HL-60/S4 (cell line): ENCODE measurements around the gene ACRV1.
"Not testable (repeated sequence)": the region's sequence is repeated elsewhere in the genome, so short reads cannot be mapped to it uniquely, and the experiment has no call there.

Experiments used
- in situ Hi-C: fragments of 300-500 bp; cut with MboI; formaldehyde crosslinking; loops from 2 replicates; pipeline ENCODE4 v1.14.3; 2022; ENCODE audit warnings: low sequenced_read_pairs

Gene ACRV1

DNA sequence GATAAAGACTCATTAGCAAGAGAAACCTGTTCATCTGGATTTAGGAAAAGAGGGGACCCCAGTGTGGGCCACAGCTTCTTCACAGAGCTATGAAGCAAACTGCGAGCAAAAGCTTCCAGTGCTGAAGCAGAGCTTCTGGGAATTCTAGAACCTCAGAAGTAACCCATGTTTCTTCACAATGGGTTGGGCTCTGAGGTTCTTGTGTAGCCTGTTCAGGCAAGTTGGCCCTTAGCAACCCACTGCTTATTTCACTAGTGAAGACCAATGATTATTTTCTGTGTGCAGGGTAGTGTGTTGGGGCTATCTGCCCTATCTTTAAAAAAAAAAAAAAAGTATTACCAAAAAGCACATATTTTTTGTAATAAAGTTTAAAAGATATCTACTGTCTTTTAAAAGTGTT, at the start of gene ACRV1:
Gene ACRV1 (minus strand): TSS at position 101 of the 400 bp plus-strand sequence. CDS start 67 bp downstream, at position 34.
- in situ Hi-C loops, result no loop called here

GRCh38 chr11:125728969-125729368, 48.3 kb upstream of the ACRV1 start:
- in situ Hi-C loops, result no loop called here

- in situ Hi-C loops, result no loop called here
These were observed 43.5 kb upstream of the ACRV1 start for GRCh38 chr11:125724125-125724524.

DNA sequence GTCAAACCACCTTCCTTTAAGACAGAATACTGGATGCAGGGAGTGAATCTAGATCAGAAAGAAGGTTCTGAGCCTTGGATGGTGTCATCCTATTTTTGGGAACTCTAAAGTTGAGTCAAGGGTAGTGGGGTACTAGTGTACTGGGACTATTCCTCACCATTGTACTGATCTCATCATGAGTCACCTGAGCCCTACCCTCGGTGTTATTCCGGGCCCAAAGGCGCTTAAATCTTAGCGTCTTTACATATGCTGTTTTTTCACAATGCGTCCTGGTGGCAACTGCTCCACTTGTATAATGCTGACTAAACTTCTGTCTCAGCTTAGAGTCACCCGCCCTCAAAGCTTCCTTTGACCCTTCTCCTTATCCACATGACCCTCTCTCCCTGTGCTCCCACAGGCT, 40.1 kb upstream of the ACRV1 start:
- in situ Hi-C loops, result no loop called here

DNA sequence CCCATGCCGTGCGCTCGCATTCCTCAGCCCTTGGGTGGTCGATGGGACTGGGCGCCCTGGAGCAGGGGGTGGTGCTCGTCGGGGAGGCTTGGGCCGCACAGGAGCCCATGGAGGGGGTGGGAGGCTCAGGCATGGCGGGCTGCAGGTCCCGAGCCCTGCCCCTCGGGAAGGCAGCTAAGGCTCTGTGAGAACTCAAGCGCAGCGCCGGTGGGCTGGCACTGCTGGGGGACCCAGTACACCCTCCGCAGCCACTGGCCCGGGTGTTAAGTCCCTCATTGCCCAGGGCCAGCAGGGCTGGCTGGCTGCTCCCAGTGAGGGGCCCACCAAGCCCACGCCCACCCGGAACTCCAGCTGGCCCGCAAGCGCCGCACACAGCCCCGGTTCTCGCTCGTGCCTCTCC, 24.0 kb upstream of the ACRV1 start:
- in situ Hi-C loops, result not testable (repeated sequence)

DNA sequence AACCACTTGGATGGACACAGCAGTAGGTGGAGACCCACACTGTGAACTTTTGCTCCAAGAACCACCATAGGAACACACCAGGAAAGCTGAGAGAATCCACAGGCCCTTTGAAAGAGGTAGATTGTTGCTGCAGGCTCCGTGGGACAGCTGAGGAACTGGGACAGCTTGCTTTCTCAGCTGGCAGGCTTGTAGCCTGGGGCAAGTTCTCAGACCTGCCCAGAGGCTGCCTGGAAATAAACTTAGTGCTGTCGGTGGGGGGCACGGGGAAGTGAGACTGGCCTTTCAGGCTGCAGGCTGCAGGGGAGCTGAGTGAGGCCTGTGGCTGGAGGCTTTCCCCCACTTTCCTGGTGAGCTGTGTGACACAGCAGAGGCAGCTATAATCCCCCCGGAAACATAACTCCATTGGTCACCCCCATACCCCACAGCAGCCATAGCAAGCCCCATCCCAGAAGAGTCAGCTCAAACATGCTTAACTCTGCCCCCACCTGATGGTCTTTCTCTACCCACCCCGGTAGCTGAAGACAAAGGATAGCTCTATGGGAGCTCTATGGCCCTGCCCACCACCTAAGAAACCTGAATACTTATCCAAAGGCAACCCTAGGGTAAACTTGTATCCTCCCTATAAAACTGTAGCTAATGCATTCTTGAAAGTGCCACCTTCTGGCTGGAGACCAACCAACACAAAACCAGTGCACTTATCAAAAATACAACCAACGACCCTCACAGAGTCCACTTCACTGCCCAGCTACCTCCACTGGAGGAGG, 21.4 kb upstream of the ACRV1 start:
- in situ Hi-C loops, result no loop called here

DNA sequence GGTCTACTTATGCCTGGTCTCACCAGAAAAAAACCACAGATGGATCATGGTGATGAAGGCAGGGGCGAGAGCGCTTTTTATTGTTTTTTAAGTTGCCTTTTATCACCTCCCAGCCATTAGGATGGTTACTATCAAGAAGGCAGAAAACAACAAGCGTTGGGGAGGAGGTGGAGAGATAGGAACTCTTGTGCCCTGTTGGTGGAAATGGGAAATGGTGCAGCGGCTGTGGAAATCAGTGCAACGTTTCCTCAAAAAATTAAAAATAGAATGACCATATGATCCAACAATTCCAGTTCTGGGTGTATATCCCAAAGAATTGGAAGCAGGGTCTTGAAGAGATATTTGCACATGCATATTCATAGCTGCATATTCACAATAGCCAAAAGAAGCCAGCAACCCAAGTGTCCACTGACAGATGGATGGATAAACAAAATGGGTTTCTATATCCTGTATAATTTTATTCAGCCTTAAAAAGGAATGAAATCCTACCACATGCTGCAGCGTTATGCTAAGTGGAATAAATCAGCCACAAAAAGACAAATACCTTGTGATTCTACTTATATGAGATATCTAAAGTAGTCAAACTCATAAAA, 20.5 kb upstream of the ACRV1 start:
- in situ Hi-C loops, result no loop called here

- in situ Hi-C loops, result no loop called here
These were observed 14.3 kb upstream of the ACRV1 start for GRCh38 chr11:125694951-125695350.

- in situ Hi-C loops, result no loop called here
These were observed 12.2 kb upstream of the ACRV1 start for GRCh38 chr11:125692887-125693286.

DNA sequence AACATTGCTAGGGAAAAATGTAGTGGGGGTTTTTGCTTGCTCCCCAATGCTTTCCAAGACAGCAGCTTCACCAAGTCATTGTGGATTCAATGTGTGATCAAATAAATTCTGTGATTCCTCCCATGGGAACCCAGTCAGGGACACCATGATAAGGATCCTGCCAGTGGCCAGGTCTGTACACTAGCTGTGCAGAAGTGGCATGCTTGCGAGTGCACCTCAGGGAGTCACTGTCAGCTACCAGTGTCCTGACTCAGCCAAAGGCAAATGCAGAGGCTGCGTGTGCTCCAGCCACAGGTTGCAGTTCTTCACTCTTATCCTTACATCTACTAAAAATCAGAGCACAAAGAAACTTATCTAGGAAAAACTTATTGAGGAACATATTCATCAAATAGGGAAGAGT, 9.4 kb upstream of the ACRV1 start:
- in situ Hi-C loops, result no loop called here

DNA sequence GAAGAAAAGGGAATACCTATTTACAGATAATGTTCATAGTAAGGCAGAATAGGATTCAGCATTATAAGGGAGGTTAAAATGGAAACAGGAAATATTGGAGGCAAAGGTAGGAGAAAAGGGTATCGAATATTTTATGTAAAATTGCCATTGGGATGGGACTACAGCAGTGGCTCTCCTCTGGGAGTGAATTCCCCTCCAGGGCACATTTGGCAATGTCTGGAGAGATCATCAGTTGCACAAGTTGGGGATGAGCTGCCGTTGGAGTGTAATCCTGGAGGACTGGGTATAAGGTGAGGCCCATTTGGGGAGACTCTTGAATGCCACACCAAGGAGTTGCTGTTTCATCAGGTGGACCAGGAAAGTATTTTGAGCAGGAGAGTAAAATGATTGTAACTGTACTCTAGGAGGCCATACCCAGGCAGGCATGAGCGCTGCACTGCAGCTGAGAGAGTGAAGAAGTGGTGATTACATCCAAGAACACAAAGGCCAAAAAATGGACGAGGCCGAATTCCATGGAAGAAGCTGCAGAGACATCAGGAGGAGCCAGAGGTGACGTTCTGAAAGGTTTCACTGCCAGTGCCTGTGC, 8.7 kb upstream of the ACRV1 start:
- in situ Hi-C loops, result no loop called here

DNA sequence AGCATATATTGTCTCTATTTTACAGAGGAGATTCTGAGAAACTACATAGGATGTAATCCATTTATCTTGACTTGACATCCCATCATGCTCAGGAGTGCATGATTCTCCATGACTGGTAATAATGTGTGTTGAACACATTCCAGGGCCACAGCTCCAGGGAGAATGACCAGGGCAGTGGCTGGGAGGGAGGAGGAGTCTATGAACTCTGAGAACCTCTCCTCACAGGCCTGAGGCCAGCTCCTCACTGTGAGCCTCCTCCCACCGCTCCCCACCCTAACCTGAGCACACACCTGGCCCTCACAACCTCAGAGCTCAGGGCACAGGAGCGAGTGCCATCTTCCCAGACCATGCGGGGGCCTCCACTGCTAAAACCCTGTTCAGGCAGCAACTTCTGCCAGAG, 8.0 kb upstream of the ACRV1 start:
- in situ Hi-C loops, result no loop called here

GRCh38 chr11:125688066-125688465, 7.4 kb upstream of the ACRV1 start:
- in situ Hi-C loops, result no loop called here

- in situ Hi-C loops, result no loop called here
These were observed 4.6 kb upstream of the ACRV1 start for GRCh38 chr11:125685228-125685627.

- in situ Hi-C loops, result no loop called here
These were observed 810 bp downstream of the ACRV1 start for GRCh38 chr11:125679837-125680236.

GRCh38 chr11:125679397-125679796, 1.2 kb downstream of the ACRV1 start:
- in situ Hi-C loops, result no loop called here

DNA sequence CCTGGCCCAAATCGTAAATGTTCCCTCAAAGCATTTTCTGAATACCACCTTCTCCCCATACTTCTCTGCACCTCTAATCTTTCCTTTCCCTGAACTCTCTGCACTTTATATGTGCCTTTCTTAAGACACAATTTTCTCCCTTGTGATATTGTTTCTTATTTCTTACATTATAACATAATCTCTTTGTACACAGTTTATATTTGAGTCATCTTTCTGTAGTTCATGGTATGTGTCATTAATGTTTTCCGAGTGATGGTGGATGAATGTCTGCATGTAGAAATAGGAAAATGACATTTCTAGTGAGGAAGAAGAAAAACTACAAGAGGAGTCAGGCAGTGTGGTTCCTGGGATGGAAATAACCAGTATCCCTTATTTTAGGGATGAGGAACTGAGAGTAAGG, 5.5 kb downstream of the ACRV1 start:
- in situ Hi-C loops, result no loop called here

DNA sequence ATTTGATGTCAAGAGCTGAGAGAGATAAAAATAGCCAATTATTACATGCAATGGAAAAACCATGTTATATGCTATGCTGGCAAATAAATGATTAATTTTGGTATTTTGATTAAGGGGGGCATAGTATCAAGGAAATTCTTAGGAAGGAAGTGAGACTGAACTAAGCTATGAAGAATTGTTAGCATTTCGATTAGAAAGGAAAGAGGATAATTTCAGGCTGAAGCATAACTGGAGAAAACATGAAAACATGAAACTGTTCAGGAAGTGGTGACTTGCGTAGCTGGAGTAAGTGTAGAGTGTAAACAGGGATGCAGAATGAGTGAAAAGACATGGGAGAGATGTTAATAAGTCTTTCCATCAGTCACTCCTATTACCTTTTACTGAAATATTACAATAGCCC, 6.4 kb downstream of the ACRV1 start:
- in situ Hi-C loops, result no loop called here

DNA sequence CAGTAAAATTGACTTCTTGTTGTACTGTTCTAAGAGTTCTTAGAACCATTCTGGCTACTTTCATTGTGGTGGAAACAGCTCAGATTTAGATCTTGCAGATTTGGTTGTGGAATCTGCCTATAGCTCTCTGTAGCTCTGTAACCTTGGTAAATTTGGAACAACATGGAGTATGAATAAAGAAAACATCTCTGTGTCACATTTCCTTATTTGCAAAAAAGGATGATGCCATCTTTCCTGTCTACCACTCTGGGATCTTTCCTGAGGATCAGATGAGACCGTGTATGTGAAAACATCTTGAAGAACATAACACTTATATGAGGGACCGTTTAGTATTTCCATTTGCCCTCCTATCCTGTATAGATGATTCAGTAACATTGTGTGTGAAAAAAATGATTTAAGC, 9.1 kb downstream of the ACRV1 start:
- in situ Hi-C loops, result no loop called here

- in situ Hi-C loops, result no loop called here
These were observed 10.5 kb downstream of the ACRV1 start for GRCh38 chr11:125670172-125670571.

DNA sequence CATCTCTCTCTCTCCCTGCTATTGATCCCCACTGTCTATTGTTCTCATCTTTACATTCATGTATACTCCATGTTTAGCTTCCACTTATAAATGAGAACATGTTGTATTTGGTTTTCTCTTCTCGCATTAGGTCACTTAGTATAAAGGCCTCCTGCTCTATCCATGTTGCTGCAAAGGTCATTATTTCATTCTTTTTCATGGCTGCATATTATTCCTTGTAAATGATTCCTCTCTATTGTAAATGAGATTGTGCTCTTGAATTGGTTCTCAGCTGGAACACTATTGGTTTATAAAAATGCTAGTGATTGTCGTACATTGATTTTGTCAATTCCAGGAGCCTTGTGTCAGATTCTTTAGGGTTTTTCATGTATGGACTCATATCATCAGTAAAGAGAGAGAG, 13.5 kb downstream of the ACRV1 start:
- in situ Hi-C loops, result no loop called here

- in situ Hi-C loops, result no loop called here
These were observed 16.7 kb downstream of the ACRV1 start for GRCh38 chr11:125663910-125664309.
